DMS153 treated with DMSO at 0.1 percent for 48 hours (cell line): ENCODE data around the gene NAV3.
A peak's percentile ranks its signal among the peaks of the same experiment; 100 is the strongest.
"Not testable (repeated sequence)": the region's sequence is repeated elsewhere in the genome, so short reads cannot be mapped to it uniquely, and the experiment has no call there.

Experiments used
- DNase-seq: peaks from one replicate; lab custom pipeline; 2025; ENCODE audit not compliant: unreplicated experiment; lab: John Stamatoyannopoulos, UW

NAV3 gene

DNA sequence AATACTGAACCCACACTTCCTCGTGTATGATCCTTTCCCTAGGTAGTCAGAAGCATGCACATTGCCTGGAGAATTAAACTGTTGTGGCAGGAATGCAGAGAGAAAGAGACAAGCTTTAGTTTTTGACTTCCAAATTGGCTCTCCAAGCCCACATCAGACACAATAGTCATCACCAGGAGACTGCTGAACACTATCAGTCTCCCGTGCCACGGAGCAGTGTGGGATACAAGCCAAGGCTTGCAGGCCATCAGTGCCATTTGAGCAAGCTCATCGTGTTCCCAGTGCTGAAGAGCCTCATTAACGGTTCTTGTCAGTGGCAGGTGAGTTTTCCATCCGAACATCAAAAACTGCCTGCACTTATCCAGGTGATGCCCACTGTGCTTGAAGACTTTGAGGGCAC is 410.8 kb downstream of the NAV3 start:
- DNase-seq: peak; percentile 65

DNA sequence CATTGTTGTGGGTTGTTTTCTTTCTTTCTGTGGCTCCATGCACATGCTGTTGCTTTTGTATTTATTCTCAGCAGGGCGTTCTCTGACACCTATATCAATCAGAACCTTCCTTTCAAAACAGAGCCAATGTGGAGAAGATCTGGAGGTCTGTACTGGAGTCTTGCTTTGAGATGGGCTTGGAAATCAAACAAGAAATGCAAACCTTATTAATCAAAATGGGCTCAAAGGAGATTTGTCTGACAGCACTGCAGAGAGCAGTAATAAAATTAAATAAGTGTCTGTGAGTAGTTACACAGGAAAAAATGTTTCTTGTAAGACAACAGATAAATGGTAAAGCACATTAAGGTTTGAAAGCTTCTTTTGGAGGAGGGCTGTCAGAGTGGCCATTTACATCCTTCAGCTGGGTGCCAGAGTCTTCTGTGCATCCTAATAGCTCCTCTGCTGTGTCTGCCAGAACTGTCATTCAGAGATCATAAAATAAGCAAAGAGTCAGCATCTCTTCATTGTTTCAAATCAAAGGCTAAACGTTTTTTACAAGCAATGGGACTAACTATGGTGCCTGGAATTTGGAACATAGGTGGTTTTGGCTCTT is 414.3 kb downstream of the NAV3 start:
- no peak for DNase-seq

DNA sequence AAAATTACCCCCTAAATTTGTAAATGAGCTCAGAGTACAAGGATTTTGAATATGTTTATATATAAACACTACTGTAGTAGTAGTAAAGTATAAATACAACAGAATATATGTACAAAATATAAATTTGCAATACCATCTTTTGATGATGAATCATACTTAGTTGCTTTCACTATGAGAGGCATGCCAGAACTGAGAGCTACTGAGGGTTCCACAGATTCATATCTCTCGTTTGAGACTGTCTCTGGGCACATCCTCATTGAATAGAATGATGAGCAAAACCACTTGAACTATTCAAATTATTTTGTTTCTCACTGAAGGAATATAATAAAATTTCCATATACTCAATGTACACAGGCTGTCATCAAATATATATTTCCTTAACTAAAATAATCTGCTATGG is 417.6 kb downstream of the NAV3 start:
- DNase-seq: no peak

DNA sequence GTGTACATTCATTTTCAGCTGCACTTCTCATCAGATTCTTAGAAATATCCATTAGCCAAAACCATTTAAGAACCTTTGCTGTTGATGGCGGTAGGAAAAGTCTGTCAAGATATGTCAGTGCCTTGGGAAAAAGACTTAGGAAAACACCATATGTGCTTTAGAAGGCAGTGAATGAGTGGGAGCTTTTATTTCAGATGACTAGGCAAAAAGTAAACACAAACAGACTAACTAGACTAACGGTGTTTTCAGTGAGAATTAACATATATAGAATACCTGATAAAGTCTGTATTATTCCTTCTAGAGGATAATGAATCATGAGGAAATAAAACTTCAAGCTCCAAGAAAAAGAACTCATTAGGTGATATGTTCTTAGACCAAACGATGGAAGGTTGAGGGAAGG is 418.9 kb downstream of the NAV3 start:
- DNase-seq: no peak

DNA sequence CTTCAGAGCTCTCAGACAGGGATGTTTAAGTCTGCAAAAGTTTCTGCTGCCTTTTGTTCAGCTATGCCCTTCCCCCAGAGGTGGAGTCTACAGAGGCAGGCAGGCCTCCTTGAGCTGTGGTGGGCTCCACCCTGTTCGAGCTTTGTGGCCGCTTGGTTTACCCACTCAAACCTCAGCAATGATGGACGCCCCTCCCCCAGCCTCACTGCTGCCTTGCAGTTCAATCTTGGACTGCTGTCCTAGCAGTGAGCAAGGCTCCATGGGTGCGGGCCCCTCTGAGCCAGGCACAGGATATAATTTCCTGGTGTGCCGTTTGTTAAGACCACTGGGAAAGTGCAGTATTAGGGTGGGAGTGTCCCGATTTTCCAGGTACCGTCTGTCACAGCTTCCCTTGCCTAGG is 427.0 kb downstream of the NAV3 start:
- DNase-seq: not testable (repeated sequence)

DNA sequence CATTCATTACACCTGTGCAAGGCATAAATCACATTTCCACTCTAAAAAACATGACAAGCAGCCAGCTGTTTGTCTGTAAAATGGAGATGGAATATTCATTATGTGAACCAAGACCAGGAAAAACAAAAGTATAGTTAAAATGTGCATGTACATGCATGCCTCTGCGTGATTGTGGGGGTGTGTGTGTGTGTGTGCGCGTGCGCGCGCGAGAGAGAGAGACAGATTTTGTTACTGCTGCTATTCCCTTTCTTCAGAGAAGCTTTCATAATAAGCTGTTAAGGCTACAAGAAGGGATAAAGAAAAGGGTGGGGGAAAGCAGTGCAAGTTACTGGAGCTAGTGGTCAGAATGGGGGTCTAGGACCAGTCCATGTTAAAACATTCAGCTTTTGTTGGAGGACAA is 430.3 kb downstream of the NAV3 start:
- DNase-seq: no peak

DNA sequence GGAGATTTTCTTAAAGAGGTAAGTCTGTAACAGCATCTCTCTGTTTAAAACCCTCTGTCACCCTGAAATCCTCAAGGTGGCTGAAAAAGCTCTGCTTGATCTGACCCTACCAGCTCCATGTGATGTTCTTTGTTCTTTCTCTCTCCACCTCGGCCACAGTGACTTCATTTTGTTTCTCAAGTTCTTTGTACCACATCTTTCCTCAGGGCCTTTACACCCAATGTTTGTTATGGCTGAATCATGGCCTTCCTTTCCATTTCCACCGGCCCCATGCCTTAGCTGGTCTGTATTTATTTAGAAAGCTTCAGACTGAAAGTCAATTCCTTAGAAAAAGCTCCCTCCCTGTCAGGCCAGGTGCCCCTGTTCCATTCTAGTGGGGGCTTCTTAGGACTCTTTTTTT is 431.2 kb downstream of the NAV3 start:
- DNase-seq: no peak
